Vagina (tissue), 2 donors: ENCODE measurements around the gene CRAMP1.

ENCODE experiments used
- CTCF ChIP-seq, 3 experiments: fragments of 450-650 bp in 2 of 3; fragments of 200-600 bp in 1 of 3; sonication (generic) in 1 of 3; IDR thresholded peaks; one replicate each; pipeline ENCODE4 v1.5.1; 2017 to 2019; ENCODE audit warnings: antibody characterized with exemption in 3 of 3, mild to moderate bottlenecking in 2 of 3, moderate library complexity in 2 of 3
- POLR2A ChIP-seq, 2 donors: fragments of 450-650 bp; IDR thresholded peaks; one replicate each; pipeline ENCODE4 v1.6.1; 2017; ENCODE audit warnings: antibody characterized with exemption in 2 of 2, mild to moderate bottlenecking in 2 of 2, moderate library complexity in 2 of 2

- no peak for TF ChIP-seq CTCF (IDR thresholded peaks at IDR 0.05)
- TF ChIP-seq POLR2A (IDR thresholded peaks at IDR 0.05) = no peak
Observed at GRCh38 chr16:1573301-1573700, 38.9 kb upstream of the CRAMP1 start.
